Upper lobe of left lung (tissue), 4 donors: Measurements from ENCODE around the gene C1orf226.

Experiments used
- EP300 ChIP-seq, 4 donors: sonication (generic); formaldehyde crosslinking; IDR thresholded peaks; one replicate each; pipeline ENCODE4 v1.5.1; 2017; ENCODE audit warnings: antibody characterized with exemption in 4 of 4, control low read depth in 2 of 4
- POLR2A ChIP-seq, 4 donors: fragments of 450-650 bp; IDR thresholded peaks; one replicate each; pipeline ENCODE4 v1.5.1; 2016 to 2017; ENCODE audit warnings: antibody characterized with exemption in 4 of 4, mild to moderate bottlenecking in 2 of 4
- POLR2AphosphoS5 ChIP-seq, 2 donors: sonication (generic); formaldehyde crosslinking; IDR thresholded peaks; one replicate each; pipeline ENCODE4 v1.5.1; 2017; ENCODE audit warnings: antibody characterized with exemption in 2 of 2
- TF ChIP-seq, protein P1 (sequence below), 6 experiments: fragments of 450-650 bp in 4 of 6; fragments of 200-600 bp in 2 of 6; sonication (generic) in 2 of 6; IDR thresholded peaks; one replicate each; pipeline ENCODE4 v1.5.1; 2016 to 2019; ENCODE audit warnings: antibody characterized with exemption in 6 of 6

DNA sequence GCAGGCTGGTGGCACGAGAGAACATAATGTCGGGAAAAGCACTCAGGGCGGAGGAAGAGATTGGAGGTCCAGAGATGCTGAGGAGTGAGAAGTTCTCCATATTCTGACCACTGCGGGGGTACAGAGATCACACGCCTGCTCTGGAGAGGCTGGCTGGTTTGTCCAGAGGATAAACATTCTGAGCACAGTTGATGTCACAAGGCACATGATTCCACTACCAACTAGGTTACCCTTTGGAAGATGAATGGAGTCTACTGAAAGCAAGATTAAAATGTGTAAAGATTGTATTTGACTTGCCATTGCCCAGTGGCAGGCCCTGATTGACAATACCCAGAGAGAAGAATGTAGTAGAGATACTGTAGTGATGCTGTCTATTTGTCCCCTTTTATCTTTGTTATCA lies 4.8 kb upstream of the C1orf226 start, which contains the start of gene SPATA46:
- TF ChIP-seq, protein P1, sequence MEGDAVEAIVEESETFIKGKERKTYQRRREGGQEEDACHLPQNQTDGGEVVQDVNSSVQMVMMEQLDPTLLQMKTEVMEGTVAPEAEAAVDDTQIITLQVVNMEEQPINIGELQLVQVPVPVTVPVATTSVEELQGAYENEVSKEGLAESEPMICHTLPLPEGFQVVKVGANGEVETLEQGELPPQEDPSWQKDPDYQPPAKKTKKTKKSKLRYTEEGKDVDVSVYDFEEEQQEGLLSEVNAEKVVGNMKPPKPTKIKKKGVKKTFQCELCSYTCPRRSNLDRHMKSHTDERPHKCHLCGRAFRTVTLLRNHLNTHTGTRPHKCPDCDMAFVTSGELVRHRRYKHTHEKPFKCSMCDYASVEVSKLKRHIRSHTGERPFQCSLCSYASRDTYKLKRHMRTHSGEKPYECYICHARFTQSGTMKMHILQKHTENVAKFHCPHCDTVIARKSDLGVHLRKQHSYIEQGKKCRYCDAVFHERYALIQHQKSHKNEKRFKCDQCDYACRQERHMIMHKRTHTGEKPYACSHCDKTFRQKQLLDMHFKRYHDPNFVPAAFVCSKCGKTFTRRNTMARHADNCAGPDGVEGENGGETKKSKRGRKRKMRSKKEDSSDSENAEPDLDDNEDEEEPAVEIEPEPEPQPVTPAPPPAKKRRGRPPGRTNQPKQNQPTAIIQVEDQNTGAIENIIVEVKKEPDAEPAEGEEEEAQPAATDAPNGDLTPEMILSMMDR (IDR thresholded peaks at IDR 0.05): no peak
- TF ChIP-seq EP300 (IDR thresholded peaks at IDR 0.05) (no peak), POLR2A (IDR thresholded peaks at IDR 0.05) (no peak), POLR2AphosphoS5 (IDR thresholded peaks at IDR 0.05) (no peak)
